Inflammatory macrophage (primary cell): ENCODE data around the gene RBFOX2.
A peak's percentile ranks its signal among the peaks of the same experiment; 100 is the strongest.

Experiments
- DNase-seq, 2 donors: peaks; one replicate each; pipeline ENCODE4 v3.0.0-alpha.2; 2020 to 2022

The RBFOX2 gene

DNA sequence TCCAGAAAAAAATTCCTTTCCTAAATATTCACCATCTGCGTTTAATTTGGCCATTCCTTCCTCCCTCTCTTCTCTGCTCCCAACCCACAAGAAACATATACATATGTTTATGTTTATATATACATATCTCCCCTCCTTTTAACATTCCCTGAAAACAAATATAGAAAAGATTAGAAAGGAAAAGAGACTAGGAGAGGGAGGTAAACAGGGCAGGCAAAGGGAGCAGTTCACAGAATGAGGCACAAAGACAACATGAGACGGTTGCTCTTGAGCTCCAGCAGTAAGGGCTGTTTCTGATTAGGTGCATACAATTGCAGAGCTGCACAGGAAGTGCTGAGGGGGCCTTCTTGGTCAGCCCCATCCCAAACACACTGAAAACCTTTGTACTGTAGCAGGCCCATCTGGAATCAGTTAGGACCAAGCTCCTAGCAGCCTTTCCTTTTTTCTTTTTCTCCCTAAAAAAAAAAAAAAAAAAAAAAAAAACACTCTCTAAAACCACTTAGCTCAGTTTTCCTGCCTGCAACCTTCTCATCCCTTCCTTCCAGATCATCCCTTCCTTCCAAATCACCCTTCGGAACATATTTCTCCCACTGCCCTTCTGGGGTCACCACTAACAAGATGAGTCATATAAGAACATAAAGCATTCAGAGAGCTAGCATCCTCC lies 57.0 kb downstream of the RBFOX2 start:
- no peak for DNase-seq

DNA sequence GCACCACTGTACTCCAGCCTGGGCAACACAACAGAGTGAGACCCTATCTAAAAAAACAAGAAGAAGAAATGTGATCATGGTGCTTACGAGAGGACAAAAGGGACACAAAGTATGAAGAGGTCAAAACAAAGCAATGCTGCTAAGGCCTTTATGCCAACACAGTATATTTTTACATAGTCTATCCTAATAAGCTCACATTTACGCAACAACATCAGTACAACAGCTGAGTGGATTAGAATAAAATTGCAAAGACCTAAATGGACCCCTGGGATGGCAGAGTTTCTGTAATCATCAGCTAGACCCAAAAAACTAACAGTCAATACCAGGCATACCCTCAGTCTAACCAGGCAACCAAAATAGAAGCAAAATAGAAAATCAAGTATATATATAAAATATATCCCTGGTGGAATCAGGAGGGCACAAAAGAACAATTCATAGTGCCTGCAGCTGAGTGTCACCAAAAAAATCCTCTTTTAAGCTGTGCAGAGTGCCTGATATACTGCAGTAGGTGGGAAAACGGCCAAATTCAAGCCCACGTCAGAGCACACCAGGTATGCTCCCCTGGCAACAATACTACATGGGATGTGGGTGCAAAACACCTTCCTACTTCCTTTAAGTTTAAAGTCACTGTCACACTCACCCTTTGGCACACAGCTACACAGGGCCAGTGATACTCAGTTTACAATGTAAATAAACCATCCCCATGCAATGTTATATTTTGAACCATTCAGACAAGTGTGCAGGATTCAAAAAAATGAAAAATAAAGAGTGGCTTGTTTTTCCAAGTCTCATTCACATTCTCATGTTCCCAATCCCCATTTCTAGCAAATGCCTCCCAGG lies 57.8 kb downstream of the RBFOX2 start:
- no peak for DNase-seq

DNA sequence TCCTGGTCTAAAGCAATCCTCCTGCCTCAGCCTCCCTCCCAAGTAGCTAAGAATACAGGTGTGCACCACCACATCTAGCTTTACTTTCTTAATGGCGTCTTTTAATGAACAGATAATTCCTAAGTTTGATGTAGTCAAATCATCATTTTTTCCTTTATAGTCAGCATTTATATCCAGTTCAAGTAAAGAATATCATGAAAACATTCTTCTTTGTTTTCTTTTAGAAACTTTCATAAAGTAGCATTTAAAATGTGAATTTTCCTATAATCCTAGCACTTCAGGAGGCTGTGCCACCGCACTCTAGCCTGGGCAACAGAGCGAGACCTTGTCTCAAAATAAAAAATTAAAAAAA lies 61.6 kb downstream of the RBFOX2 start:
- DNase-seq, result no peak

DNA sequence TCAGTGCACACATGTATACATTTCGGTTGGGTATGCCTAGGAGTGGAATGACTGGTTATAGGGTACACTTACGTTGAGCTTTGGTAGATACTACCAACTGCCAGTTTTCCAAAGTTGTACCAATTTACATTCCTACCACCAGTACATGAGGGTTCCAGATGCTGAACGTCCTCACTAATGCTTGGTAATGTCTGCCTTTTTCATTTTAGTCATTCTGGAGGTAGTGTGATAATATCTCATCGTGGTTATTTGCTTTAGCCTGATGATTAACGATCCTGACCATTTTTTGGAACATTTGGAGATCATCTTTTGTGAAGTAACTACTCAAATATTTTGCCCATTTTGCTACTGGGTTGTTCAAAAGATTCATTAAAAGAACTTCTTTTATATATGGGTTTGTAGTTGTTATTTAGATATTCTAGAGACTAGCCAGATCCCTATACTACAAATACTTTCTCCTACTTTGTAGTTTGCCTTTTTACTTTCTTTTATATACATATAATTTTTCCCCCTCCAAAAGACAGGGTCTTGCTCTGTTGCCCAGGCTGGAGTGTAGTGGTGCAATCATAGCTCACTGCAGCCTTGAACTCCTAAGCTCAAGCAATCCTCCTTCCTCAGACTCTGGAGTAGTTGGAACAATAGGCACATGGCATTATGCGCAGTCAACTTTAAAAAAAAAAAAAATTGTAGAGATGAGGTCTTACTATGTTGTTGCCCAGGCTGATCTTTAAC lies 62.1 kb downstream of the RBFOX2 start:
- no peak for DNase-seq

DNA sequence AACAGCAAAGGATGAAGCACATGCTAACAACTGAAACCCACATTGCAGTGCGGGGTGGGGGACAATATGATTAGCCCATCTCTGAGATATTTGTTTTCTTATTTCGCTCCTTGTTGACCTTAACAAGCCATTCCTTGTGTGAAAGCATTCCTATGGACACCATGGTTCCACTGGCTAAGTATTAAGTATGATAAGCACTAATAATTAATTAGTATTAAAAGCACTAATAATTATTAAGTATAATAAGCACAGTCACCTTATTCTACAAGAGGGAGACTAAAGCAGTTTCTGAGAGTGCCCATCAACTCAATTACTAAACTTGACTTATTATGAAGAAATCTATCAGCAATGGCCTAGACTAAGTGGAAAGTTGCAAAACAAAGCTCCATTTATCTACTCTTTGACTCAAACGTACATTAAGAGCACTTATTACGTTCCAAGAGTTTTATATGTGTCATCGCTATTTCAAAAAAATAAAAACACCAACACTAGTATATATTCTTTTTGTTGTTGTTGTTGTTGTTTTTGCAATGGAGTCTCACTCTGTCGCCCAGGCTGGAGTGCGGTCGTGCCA lies 65.3 kb downstream of the RBFOX2 start:
- no peak for DNase-seq

DNA sequence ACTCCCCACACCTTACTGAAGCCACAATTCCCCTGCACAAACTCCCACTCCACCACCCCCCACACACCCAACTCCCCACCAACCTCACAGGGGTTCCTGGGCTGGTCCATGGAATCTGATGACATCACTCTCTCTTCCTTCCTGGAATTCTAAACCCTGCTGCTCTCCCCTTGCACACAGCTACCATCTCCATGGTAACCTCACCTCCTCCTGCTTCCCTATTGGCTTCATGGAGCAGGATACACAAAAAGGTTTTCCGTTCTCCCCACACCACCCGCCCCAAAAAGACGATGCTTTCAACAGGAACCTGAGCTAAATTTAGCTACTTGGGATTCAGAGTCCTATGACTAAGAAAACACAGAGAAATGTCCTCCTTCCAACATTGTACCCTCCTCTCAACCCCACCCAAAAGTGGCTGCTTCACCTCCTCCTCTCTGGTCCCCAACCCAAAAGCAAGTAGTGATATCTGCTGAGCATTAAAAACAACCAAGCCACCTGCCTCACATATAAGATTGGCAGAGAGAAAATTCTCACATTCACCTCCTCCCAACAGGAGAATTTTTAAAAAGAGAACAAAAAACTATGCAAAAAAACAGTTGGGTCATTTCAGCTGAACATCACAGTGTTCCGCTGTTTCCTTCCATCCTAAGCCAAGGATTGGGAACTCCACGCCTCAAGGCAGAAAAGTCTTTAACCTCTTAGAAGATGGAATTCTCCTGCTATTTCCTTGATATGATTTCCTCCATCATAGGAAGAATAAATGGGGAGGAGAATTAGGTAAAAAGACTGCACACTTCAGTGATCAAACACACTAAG lies 66.9 kb downstream of the RBFOX2 start:
- no peak for DNase-seq

DNA sequence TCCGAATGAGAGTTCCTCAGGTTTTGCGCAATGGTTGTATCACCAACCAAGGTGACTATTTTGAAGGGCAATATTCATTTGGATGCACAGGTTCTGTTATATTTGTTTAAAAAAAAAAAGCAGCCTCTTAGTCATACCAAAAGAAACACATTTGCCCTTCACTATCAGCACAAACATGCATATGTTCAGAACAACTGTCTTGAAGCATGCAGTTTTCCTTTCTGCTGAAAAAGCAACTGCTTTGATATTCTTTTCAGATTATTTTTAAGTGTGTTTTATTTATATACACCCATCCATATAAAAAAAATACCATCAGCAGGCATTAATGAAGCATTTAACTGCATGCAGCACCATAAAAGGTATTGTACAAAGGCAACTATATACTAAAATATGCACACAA lies 67.8 kb downstream of the RBFOX2 start:
- no peak for DNase-seq

DNA sequence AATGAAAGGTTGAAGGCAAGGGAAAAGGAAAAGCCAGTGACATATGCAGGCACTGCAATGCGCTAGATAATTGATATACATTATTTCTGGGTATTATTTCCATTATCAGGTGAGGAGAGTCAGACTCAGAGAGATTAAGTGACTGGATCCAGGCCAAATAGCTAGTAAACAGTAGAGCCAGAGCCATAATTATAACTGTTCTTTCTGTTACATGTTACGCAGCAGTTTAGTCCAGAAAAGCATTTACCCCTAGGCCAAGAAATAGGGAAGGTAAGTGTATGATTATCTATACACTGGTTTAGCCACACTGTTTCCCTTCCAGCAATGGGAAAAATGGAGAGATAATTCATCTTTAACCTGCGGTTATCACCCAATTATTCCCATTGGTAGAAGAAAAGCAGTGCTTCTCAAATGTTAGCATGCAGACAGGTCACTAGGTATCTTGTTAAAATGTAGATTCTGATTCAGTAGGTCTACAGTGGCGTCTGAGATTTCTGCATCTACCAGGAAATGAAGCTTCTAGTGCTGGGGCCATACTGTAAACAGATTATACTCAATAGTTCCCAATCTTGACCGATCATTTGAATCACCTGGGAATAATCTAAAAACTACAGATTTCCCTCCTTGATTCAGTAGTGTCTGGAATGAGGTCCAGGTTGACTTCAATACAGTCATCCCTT lies 69.4 kb downstream of the RBFOX2 start:
- DNase-seq, result no peak

DNA sequence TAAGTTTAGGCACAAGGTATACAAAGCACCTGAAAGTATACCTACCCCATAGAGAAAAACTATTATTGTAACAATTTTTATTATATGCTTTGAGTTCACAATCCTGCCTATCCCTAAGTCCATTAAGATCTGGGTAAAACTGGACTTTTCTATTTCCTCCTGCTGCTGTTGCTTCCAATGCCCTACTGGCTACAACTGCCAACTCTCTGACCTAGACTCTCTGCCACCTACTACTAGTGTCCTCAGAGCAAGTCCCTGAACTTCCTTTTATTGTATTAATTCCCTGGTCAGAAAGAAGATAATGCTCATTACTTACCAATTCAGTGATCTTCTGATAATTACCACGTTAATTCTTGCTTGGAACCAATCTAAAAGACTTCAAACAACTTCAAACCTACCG lies 70.3 kb downstream of the RBFOX2 start:
- no peak for DNase-seq

DNA sequence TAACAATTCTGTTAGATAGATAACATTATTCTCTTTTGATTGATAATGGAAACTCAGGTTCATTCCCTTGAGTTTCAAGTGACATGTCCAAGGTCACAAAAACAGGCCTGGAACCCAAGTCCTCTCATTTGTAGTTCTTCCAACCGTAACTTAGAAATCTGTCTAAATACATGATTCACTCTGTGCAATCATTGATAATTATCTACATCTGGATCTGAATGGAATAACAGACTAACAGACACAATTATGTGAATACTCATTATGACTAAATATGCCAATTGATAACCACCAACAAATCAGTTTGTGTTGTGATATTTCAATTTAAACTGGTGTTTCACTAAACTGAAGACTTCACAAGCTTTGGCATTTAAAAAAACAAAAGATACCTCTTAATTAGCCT lies 71.0 kb downstream of the RBFOX2 start:
- no peak for DNase-seq

DNA sequence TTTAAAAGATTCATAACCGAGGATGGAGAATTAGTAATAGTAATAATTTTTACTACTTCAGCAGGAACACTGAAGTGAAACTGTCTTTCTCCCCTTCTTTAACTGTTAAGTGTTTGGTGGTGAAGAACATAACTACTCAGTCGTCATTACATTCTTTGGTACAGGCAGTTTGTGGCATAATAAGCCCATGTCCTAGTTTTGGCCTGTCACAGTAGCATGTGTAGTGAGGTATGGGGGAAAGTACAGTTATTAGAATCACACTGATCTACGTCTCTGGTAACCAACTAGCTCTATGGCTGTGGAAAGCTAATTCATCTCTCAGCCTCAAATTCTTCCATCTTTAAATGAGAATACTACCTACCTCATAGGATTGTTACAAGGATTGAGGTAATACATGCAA lies 71.8 kb downstream of the RBFOX2 start:
- DNase-seq, result no peak

DNA sequence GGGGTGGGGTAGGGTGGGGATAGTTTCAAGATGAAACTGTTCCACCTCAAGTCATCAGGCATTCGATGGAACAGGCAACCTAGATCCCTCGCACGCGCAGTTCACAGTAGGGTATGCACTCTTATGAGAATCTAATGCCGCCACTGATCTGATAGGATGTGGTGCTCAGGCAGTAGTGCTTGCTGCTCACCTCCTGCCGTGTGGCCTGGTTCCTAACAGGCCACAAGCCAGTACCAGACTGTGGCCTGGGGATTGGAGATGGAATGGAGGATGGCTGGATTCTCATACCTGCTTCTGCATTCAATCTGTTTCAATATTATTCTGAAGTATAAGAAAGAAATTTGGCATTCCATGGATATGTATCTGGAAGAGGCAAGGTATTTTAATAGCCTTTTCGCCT lies 73.1 kb downstream of the RBFOX2 start:
- DNase-seq, result no peak

DNA sequence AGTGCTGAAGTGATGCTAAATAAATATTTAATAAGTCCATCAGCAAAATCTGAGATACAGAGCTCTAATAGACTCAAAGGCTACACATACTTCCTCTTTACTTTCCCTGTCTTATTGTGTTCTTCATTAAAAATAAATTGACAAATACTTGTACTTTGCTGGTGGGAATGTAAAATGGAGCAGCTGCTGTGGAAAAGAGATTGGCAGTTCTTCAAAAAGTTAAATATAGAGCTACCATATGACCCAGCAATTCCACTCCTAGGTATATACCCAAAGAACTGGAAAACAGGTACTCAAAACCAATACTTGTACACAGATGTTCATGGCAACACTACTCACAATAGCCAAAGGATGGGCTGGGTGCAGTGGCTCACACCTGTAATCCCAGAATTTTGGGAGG lies 76.0 kb downstream of the RBFOX2 start:
- no peak for DNase-seq

DNA sequence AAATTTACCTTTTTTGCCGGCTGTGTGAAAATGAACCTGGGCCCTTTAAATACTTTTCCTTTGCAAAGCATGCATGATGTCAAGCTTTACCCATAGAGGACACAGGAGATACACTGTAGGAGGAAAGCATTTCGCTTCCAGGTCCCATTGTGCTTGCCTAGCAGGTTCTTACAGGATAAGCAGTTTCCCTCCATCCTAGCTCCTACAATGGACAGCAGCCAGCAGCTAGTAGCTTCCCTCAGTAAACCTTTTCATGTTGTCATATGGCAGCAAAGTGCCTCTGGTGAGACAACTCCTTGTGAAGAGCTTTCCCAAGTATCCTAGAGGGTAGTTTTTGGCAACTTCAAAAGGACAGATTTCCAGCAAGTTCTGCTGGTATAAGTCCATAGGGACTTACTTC lies 78.4 kb downstream of the RBFOX2 start:
- DNase-seq, result no peak

DNA sequence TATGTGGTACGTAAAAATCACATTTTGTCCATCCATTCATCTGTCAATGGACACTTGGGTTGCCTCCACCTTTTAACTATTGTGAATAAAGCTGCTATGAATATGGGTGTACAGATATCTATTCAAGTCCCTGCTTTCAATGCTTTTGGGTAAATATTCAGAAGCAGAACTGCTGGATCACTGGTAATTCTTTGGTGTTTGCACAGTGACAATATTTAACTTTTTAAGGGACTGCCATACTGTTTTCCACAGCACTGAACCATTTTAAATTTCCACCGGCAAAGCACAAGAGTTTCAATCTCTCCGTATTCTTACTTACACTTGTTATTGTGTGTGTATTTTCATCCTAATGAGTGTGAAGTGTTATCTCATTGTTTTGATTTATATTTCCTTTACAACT lies 79.4 kb downstream of the RBFOX2 start:
- no peak for DNase-seq

DNA sequence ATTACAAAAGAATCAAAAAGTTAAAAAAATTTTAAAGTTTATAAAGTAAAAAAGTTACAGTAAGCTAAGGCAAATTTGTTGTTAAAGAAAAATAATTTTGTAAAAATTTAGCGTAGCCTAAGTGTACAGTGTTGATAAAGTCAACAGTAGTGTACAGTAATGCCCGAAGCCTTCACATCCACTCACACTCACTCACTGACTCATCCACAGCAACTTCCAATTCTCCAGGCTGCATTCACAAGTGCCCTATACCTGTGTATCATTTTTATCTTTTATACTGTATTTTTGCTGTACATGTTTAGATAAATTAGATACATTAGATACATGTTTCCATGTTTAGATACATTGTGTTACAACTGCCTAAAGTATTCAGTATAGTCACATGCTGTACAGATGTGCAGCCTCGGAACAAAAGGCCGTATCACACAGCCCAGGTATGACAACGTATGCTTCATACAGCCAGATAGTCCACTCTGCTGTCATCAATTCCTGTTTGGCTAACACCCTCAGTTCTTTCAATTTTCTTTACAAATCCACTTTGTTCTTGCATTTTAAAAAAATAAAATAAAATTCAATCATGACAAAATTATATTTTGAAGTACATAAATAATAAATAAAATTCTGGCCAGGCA lies 80.7 kb downstream of the RBFOX2 start:
- DNase-seq, result no peak

DNA sequence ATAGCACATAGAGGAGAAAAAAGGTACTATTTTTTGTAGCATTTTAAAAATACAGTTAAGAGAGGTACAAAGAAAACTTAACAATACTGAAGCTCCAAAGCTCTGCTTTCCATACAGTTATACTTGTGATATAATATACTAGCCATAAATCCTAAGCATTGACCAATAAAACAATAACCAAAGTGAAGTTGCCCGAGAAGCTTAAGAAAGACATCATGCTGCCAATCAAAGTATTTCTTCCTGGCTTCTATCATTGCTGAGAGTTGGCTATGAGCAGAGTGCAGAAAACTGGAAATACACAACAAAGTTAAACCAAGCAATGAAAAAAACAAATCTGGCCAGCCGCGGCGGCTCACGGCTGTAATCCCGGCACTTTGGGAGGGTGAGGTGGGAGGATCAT lies 84.2 kb downstream of the RBFOX2 start:
- DNase-seq, result no peak

DNA sequence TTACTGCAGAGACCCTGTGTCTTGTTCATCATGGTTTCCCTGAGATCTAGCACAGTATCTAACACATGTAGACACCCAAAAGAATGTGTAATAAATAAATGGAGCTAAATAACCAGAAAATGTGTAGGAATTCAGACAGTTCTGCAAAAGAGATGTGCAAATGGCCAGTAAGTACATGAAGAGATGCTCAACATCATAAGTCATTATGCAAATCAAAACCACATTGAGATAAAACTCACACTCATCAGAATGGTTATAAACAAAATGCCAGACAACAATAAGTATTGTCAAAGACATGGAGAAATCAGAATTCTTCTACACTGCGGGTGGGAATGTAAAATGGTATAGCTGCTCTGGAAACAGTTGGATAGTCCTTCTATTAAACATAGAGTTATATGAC lies 88.5 kb downstream of the RBFOX2 start:
- no peak for DNase-seq

DNA sequence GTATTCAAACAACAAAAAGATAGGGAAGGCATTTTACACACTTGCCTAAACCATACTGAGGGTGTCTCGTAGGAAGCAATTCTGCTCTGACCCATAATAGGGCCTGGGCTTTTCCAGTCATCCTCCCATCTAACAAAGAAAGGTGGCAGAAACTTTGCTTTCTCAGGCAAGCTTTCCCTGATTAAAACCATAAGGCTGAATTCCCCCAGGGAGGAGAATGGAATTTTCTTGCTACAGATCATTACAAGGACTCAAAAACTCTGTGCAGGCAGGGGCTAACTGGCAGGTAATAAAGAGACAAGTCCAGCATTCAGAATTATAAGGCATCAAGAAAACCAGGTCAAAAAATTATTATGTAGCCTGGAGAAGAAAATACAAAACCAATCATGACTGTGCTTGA lies 90.4 kb downstream of the RBFOX2 start:
- no peak for DNase-seq

DNA sequence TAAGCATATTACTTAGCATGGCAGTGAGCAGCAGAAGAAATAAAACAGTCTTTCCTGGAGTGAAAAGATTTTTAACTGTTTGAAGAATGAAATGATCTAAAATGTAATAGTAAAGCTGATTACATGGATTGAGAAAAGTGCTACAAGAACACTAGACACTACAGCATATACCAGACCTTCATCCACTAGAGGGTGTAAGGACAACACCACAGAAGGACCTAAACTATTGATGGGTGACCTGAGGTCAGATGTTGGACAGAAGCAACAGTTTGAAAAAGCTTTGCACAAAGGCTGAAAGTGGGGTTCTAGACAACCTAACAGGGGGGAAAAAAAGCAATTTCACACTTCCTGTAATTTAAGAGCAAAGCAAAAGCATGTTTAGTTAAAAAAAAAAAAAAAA lies 97.7 kb downstream of the RBFOX2 start:
- peak; percentile 38 to 57 for DNase-seq

DNA sequence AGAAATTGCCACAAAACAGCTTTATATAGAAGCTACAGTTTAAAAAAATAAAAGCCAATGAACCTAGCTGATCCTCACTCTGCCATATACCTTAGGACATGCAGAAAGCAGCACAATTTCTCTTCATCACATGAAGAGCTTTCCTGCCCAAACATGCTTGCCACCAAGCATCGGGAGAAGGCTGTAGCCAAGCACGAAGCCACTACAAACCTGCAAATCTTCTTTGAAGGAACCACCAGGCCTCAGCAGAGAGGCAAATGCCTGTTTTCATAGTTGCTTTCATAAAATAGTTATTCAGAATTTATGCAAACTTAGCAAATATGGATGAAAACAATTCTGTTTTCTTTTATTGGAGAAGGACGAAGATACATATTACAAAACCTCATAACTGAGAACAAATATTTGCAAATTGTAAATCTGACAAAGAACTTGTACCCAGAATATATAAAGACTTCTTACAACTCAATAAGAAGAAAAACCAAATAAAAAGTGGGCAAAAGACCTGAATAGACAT lies 100.3 kb downstream of the RBFOX2 start:
- no peak for DNase-seq
